Measurements from ENCODE around the gene CRTC1.

- TF ChIP-seq CTCF (conservative IDR thresholded peaks at IDR 0.05 in 1 of 2, IDR thresholded peaks at IDR 0.05 in 1 of 2; ENCODE audit: extremely low read depth in 1 of 2, insufficient read depth in 1 of 2, low read depth in 1 of 2, low read length in 2 of 2) (no peak), EZH2 (IDR thresholded peaks at IDR 0.05; ENCODE audit: borderline replicate concordance, low read length) (no peak)
Observed at GRCh38 chr19:18800079-18800478, 116.6 kb downstream of the CRTC1 start.

All from mammary epithelial cell (primary cell).